ENCODE data around the gene SPATA32. TPM values are rescaled to one million over a fixed set of nuclear protein-coding genes. Genes with fewer than 3 reads are reported as not detected.

SPATA32 gene
- total and polyA plus RNA-seq, 8 donors = 0.13 to 0.69 (median 0.44) TPM; not detected in 2

GRCh38 chr17:45286286-45286685 lies 24.4 kb upstream of the SPATA32 start:
- H3K36me3 ChIP-seq = peaks cover 0 to 84% of the 10 kb centered on the region in 2 donors
- intact Hi-C loops (cut with DNase I) = no loop called here
- peaks cover 13 to 35% of the 10 kb centered on the region in 2 donors for H3K4me1 ChIP-seq
- H3K27me3 ChIP-seq = no peaks in the 10 kb centered on the region
- no peak overlapping the region for H3K27ac ChIP-seq
- H3K9me3 ChIP-seq = no peaks in the 10 kb centered on the region
- ATAC-seq (no peak), DNase-seq (no peak)
- H3K4me3 ChIP-seq = no peak overlapping the region
- TF ChIP-seq, protein P1, sequence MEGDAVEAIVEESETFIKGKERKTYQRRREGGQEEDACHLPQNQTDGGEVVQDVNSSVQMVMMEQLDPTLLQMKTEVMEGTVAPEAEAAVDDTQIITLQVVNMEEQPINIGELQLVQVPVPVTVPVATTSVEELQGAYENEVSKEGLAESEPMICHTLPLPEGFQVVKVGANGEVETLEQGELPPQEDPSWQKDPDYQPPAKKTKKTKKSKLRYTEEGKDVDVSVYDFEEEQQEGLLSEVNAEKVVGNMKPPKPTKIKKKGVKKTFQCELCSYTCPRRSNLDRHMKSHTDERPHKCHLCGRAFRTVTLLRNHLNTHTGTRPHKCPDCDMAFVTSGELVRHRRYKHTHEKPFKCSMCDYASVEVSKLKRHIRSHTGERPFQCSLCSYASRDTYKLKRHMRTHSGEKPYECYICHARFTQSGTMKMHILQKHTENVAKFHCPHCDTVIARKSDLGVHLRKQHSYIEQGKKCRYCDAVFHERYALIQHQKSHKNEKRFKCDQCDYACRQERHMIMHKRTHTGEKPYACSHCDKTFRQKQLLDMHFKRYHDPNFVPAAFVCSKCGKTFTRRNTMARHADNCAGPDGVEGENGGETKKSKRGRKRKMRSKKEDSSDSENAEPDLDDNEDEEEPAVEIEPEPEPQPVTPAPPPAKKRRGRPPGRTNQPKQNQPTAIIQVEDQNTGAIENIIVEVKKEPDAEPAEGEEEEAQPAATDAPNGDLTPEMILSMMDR (IDR thresholded peaks at IDR 0.05) = no peak

DNA sequence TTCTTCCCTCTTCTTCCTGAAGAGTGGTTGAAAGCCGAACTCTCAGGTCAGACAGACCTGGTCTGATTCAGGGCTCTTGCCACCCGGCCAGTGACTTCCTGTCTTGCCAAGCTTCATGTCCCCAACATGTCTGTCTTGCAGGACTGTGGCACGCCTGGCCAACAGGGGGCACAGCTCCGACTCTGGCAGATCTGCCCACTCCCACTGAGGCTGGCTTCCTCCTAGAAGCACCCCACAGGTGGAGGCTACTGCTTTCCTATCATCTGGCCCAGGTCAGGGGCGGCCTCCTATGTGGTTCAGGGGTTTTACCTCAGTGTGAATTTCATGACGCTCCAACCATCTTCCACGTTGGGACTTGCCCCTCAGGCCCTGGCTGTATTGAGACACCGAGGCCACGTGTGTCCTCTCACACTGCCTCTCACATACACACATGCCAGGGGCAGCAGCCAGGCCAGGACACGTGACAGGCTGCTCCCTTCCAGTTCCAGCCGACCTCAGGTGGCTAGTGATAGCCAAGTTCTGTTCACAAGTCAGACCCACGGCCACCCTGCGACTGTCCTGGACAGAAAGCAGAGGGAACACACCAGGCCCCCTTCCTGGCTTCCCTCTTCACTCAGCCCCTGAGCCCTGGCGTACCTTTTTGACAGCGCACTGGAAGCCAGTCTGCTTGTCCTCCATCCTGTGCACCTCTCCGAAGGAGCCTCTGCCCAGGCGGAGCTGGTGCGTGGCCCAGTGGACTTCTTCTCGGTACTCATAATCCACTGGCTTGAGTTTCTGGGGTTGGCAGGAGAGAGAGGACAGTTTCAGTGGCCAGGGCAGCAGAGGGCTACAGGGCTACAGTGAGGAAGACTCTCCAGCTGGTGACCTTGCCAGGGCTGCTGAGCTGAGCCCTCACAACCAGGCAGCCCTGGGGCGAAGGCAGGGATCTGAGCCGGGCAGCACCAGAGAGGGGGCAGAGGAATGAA lies 22.6 kb upstream of the SPATA32 start:
- Histone ChIP-seq H3K4me1 (peaks cover 10 to 17% of the 10 kb centered on the region in 2 donors), H3K27me3 (no peaks in the 10 kb centered on the region), H3K27ac (no peak overlapping the region), H3K36me3 (peaks cover 0 to 93% of the 10 kb centered on the region in 2 donors), H3K4me3 (no peak overlapping the region), H3K9me3 (no peaks in the 10 kb centered on the region)
- intact Hi-C loops (cut with DNase I) = no loop called here
- TF ChIP-seq, protein P1 (IDR thresholded peaks at IDR 0.05) = peak in 1 of 2 donors; percentile 21
- DNase-seq = peak in 1 of 4 donors; percentile 75
- ATAC-seq = no peak

- H3K27ac ChIP-seq = no peak overlapping the region
- H3K36me3 ChIP-seq = peaks cover 0 to 87% of the 10 kb centered on the region in 2 donors
These were observed 21.8 kb upstream of the SPATA32 start for GRCh38 chr17:45283711-45284110.

DNA sequence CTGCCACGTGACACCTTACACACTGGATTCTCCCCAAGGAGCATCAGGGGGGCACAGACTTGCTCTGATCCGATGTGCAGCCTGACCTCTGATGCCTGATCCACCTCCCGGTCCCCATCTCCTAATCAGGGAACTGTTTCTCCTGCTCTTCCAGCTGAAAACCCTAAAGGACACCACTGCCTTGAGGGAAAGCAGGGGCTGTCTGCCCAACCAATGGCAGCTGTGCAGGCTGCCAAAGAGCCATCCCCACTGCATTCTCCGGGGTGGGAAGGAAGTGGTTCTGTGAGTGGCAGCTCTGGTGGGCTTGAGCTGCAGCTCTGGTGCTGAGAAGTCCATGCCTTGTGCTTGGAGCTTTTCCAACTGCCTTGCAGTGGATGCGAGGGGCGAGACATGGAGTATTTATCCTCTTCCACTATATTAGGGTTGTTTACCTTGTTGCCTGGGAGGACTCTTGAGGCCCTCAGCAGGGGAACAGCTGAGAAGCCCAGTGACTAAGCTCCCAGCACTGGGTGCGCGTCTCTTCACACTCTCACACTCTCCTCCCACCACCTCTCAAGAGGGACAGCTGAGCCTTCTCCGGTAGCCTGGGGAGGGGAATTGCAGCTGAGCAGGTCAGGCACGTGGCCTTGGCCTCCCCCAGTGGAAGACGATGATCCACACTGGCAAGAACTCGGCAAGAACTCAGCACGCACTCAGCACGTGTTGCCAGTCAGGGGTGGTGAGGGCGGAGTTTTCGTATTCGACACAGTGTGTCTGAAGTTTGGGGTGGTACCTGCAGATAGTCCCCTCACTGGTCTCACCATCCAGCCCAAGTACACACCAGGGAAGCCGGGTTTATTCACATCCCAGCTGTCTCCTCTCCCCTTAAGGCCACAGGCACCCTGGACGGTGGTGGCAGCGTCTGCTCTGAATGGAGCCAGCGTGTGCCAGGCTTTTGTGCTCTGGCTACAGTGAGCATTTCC lies 21.1 kb upstream of the SPATA32 start:
- H3K4me3 ChIP-seq = no peak overlapping the region
- H3K36me3 ChIP-seq = peaks cover 0 to 79% of the 10 kb centered on the region in 2 donors
- peak; percentile 85 for ATAC-seq
- TF ChIP-seq, protein P1 (IDR thresholded peaks at IDR 0.05) = no peak
- peaks cover 12 to 21% of the 10 kb centered on the region in 2 donors for H3K4me1 ChIP-seq
- H3K9me3 ChIP-seq = no peaks in the 10 kb centered on the region
- peak in 3 of 4 donors; percentile 31 to 82 (median 65) for DNase-seq
- H3K27me3 ChIP-seq = no peaks in the 10 kb centered on the region
- H3K27ac ChIP-seq = peak overlapping the region; percentile 44 to 50
- intact Hi-C loops (cut with DNase I) = no loop called here

More at GRCh38 chr17:45283711-45284110, 21.8 kb upstream of the SPATA32 start:
- intact Hi-C loops (cut with DNase I) = no loop called here
- ATAC-seq (no peak), DNase-seq (no peak)
- Histone ChIP-seq H3K4me3 (no peak overlapping the region), H3K27me3 (no peaks in the 10 kb centered on the region), H3K9me3 (no peaks in the 10 kb centered on the region), H3K4me1 (peaks cover 10 to 14% of the 10 kb centered on the region in 2 donors)
- TF ChIP-seq, protein P1 (IDR thresholded peaks at IDR 0.05) = no peak
